ENCODE results near the gene LGALS3BP. TPM values are rescaled to one million over a fixed set of nuclear protein-coding genes. Genes with fewer than 3 reads are reported as not detected.
A peak's percentile ranks its signal among the peaks of the same experiment; 100 is the strongest.

The LGALS3BP gene
- total and polyA plus RNA-seq, 2 of the 13 experiments (the other 11 are each of a cell fraction or from before 2014, with no cell fraction given) = 137 to 332 TPM

GRCh38 chr17:78933025-78933958 lies 46.4 kb downstream of the LGALS3BP start (continued):
- TF ChIP-seq ADNP (CRISPR knock-in tag; IDR thresholded peaks at IDR 0.05) = no peak
- no peak for TF ChIP-seq CBX2 (IDR thresholded peaks at IDR 0.05; ENCODE audit: low read depth, low read length)
- TF ChIP-seq CBX2 (CRISPR knock-in tag; IDR thresholded peaks at IDR 0.05; ENCODE audit: low read depth) = no peak
- peak; percentile 81 for TF ChIP-seq UBTF (CRISPR knock-in tag; IDR thresholded peaks at IDR 0.05)
- no peak for TF ChIP-seq RNF219 (CRISPR knock-in tag; IDR thresholded peaks at IDR 0.05)
- TF ChIP-seq AHDC1 (CRISPR knock-in tag; IDR thresholded peaks at IDR 0.05; ENCODE audit: borderline replicate concordance) = peak; percentile 59; the same call in 1 of the 2 replicates
- no peak for TF ChIP-seq SNAI1 (CRISPR knock-in tag; IDR thresholded peaks at IDR 0.05; ENCODE audit: borderline replicate concordance)
- TF ChIP-seq ZBTB1 (CRISPR knock-in tag; IDR thresholded peaks at IDR 0.05; ENCODE audit: borderline replicate concordance) = no peak
- no peak for TF ChIP-seq NCOA5 (CRISPR knock-in tag; IDR thresholded peaks at IDR 0.05)
- TF ChIP-seq FOXJ3 (CRISPR knock-in tag; IDR thresholded peaks at IDR 0.05; ENCODE audit: borderline replicate concordance) = no peak
- TF ChIP-seq BCL3 (CRISPR knock-in tag; IDR thresholded peaks at IDR 0.05) = no peak
- TF ChIP-seq ZFP41 (CRISPR knock-in tag; IDR thresholded peaks at IDR 0.05; ENCODE audit: borderline replicate concordance) = no peak
- no peak for TF ChIP-seq RAD51 (IDR thresholded peaks at IDR 0.05; ENCODE audit: borderline replicate concordance)
- TF ChIP-seq IRF9 (CRISPR knock-in tag; IDR thresholded peaks at IDR 0.05; ENCODE audit: borderline replicate concordance) = no peak
- TF ChIP-seq NR2F6 (IDR thresholded peaks at IDR 0.05) = no peak
- TF ChIP-seq NR2F6 (CRISPR knock-in tag; IDR thresholded peaks at IDR 0.05) = peak; percentile 52; the same call in 1 of the 2 replicates

All from HepG2 (cell line).